B cell (primary cell): Measurements from ENCODE around the gene HGS. TPM values are rescaled to one million over a fixed set of nuclear protein-coding genes. Genes with fewer than 3 reads are reported as not detected.

Source experiments
- polyA plus RNA-seq: library from polyadenylated mRNA; depleted of rRNA; stranded (reverse); fragments of >200 nt; gene quantifications from 2 replicates; pipeline ENCODE4 v1.2.3, GENCODE V29; 2012
- small RNA-seq: library from RNA; depleted of rRNA; stranded (forward); fragments of <200 nt; gene quantifications from one replicate; pipeline ENCODE3, GENCODE V24; 2012; ENCODE audit warnings: low replicate concordance, low read depth; ENCODE audit not compliant: insufficient read length
- total RNA-seq, 2 donors: library from RNA; stranded (reverse); fragments of 120-200 nt in 1 of 2; gene quantifications; 1 replicate in 1 of 2; 2 replicates in 1 of 2; pipeline versions ENCODE4 v1.2.3 to v1.2.4, GENCODE V29; 2013 to 2022

The HGS gene
- total and polyA plus RNA-seq, 2 donors (not counting 1 experiment from before 2014, with no cell fraction given): 184 to 220 TPM

Small RNA genes lying within 50 kb of the gene (small RNA-seq; reads per million reads assigned to genes)
- gene MIR6786: not detected

Other genes starting within 250 kb of the HGS start
- gene ACTG1, start 171.2 kb upstream of the HGS start, total RNA-seq: 773 and 803 TPM in 2 replicates
- 1,677 and 1,778 TPM in 2 replicates for gene ACTG1, start 171.2 kb upstream of the HGS start, polyA plus RNA-seq
- 6.3 and 7.4 TPM in 2 replicates for gene FSCN2, start 155.6 kb upstream of the HGS start, total RNA-seq
- gene FSCN2, start 155.6 kb upstream of the HGS start, polyA plus RNA-seq: 7.1 and 12.0 TPM in 2 replicates
- gene FAAP100, start 131.7 kb upstream of the HGS start, total RNA-seq: 60.7 and 62.0 TPM in 2 replicates
- 59.3 and 72.7 TPM in 2 replicates for gene FAAP100, start 131.7 kb upstream of the HGS start, polyA plus RNA-seq
- gene NPLOC4, start 46.9 kb upstream of the HGS start, total RNA-seq: 101 and 103 TPM in 2 replicates
- gene NPLOC4, start 46.9 kb upstream of the HGS start, polyA plus RNA-seq: 70.2 and 80.6 TPM in 2 replicates
- 1.1 and 1.6 TPM in 2 replicates for gene TSPAN10, start 46.8 kb upstream of the HGS start, total RNA-seq
- 0.34 and 0.45 TPM in 2 replicates for gene TSPAN10, start 46.8 kb upstream of the HGS start, polyA plus RNA-seq
- 0.69 and 0.92 TPM in 2 replicates for gene PDE6G, start 27.5 kb upstream of the HGS start, total RNA-seq
- gene PDE6G, start 27.5 kb upstream of the HGS start, polyA plus RNA-seq: 1.1 and 1.6 TPM in 2 replicates
- 38.6 and 39.5 TPM in 2 replicates for gene OXLD1, start 17.4 kb upstream of the HGS start, total RNA-seq
- 53.5 and 102 TPM in 2 replicates for gene OXLD1, start 17.4 kb upstream of the HGS start, polyA plus RNA-seq
- gene CCDC137, start 17.3 kb upstream of the HGS start, total RNA-seq: 36.0 and 41.7 TPM in 2 replicates
- 12.9 and 18.8 TPM in 2 replicates for gene CCDC137, start 17.3 kb upstream of the HGS start, polyA plus RNA-seq
- gene ARL16, start 214 bp upstream of the HGS start, total RNA-seq: 32.5 and 35.3 TPM in 2 replicates
- gene ARL16, start 214 bp upstream of the HGS start, polyA plus RNA-seq: 61.4 and 101 TPM in 2 replicates
- 23.8 and 24.1 TPM in 2 replicates for gene MRPL12, start 19.4 kb downstream of the HGS start, total RNA-seq
- gene MRPL12, start 19.4 kb downstream of the HGS start, polyA plus RNA-seq: 15.9 and 25.6 TPM in 2 replicates
- gene SLC25A10, start 28.3 kb downstream of the HGS start, total RNA-seq: 5.0 and 6.5 TPM in 2 replicates
- 2.9 and 3.9 TPM in 2 replicates for gene SLC25A10, start 28.3 kb downstream of the HGS start, polyA plus RNA-seq
- not detected in 2 replicates for gene GCGR, start 120.1 kb downstream of the HGS start, total RNA-seq
- not detected in 2 replicates for gene GCGR, start 120.1 kb downstream of the HGS start, polyA plus RNA-seq
- 69.7 and 74.3 TPM in 2 replicates for gene MCRIP1, start 149.3 kb downstream of the HGS start, total RNA-seq
- gene MCRIP1, start 149.3 kb downstream of the HGS start, polyA plus RNA-seq: 59.2 and 84.0 TPM in 2 replicates
- not detected in 2 replicates for gene PPP1R27, start 151.0 kb downstream of the HGS start, total RNA-seq
- gene PPP1R27, start 151.0 kb downstream of the HGS start, polyA plus RNA-seq: not detected in 2 replicates
- gene P4HB, start 176.5 kb downstream of the HGS start, total RNA-seq: 191 and 197 TPM in 2 replicates
- 37.4 and 42.5 TPM in 2 replicates for gene P4HB, start 176.5 kb downstream of the HGS start, polyA plus RNA-seq
- 262 and 263 TPM in 2 replicates for gene ARHGDIA, start 187.3 kb downstream of the HGS start, total RNA-seq
- gene ARHGDIA, start 187.3 kb downstream of the HGS start, polyA plus RNA-seq: 510 and 744 TPM in 2 replicates
- gene ALYREF, start 207.6 kb downstream of the HGS start, total RNA-seq: 49.7 and 52.1 TPM in 2 replicates
- 102 and 128 TPM in 2 replicates for gene ALYREF, start 207.6 kb downstream of the HGS start, polyA plus RNA-seq
- gene ANAPC11, start 207.7 kb downstream of the HGS start, total RNA-seq: 39.5 and 43.3 TPM in 2 replicates
- gene ANAPC11, start 207.7 kb downstream of the HGS start, polyA plus RNA-seq: 110 and 120 TPM in 2 replicates
- gene NPB, start 218.2 kb downstream of the HGS start, total RNA-seq: 0.24 and 0.44 TPM in 2 replicates
- not detected in 2 replicates for gene NPB, start 218.2 kb downstream of the HGS start, polyA plus RNA-seq
- 34.2 and 34.9 TPM in 2 replicates for gene PCYT2, start 227.4 kb downstream of the HGS start, total RNA-seq
- 33.4 and 38.7 TPM in 2 replicates for gene PCYT2, start 227.4 kb downstream of the HGS start, polyA plus RNA-seq
- gene SIRT7, start 234.2 kb downstream of the HGS start, total RNA-seq: 82.7 and 83.2 TPM in 2 replicates
- 59.5 and 77.2 TPM in 2 replicates for gene SIRT7, start 234.2 kb downstream of the HGS start, polyA plus RNA-seq
- gene MAFG, start 243.7 kb downstream of the HGS start, total RNA-seq: 27.9 and 29.0 TPM in 2 replicates
- gene MAFG, start 243.7 kb downstream of the HGS start, polyA plus RNA-seq: 11.4 and 29.8 TPM in 2 replicates